ENCODE results near the gene PUSL1. TPM values are rescaled to one million over a fixed set of nuclear protein-coding genes. Genes with fewer than 3 reads are reported as not detected.

PUSL1 gene
- total RNA-seq, 1 experiment from 2014 or later = 15.5 TPM

Small RNAs within 50 kb of the gene (small RNA-seq; reads per million reads assigned to genes)
- gene MIR6726 = 0 reads per million in 2 experiments

Other genes starting within 250 kb of the PUSL1 start
- gene RNF223, start 234.3 kb upstream of the PUSL1 start, total RNA-seq (2014; rRNA removed; shearing (Covaris generic)) = not detected in 2 replicates
- 9.4 and 10.0 TPM in 2 replicates for gene C1orf159, start 192.5 kb upstream of the PUSL1 start, total RNA-seq (2014; rRNA removed; shearing (Covaris generic))
- gene TTLL10, start 134.7 kb upstream of the PUSL1 start, total RNA-seq (2014; rRNA removed; shearing (Covaris generic)) = not detected in 2 replicates
- not detected in 2 replicates for gene TNFRSF18, start 102.0 kb upstream of the PUSL1 start, total RNA-seq (2014; rRNA removed; shearing (Covaris generic))
- gene TNFRSF4, start 94.4 kb upstream of the PUSL1 start, total RNA-seq (2014; rRNA removed; shearing (Covaris generic)) = not detected in 2 replicates
- gene SDF4, start 76.6 kb upstream of the PUSL1 start, total RNA-seq (2014; rRNA removed; shearing (Covaris generic)) = 94.2 and 97.3 TPM in 2 replicates
- 25.9 and 29.0 TPM in 2 replicates for gene B3GALT6, start 76.4 kb upstream of the PUSL1 start, total RNA-seq (2014; rRNA removed; shearing (Covaris generic))
- gene C1QTNF12, start 61.9 kb upstream of the PUSL1 start, total RNA-seq (2014; rRNA removed; shearing (Covaris generic)) = not detected in 2 replicates
- gene UBE2J2, start 34.7 kb upstream of the PUSL1 start, total RNA-seq (2014; rRNA removed; shearing (Covaris generic)) = 37.8 and 41.9 TPM in 2 replicates
- 0.71 and 1.3 TPM in 2 replicates for gene SCNN1D, start 28.2 kb upstream of the PUSL1 start, total RNA-seq (2014; rRNA removed; shearing (Covaris generic))
- gene ACAP3, start 667 bp upstream of the PUSL1 start, total RNA-seq (2014; rRNA removed; shearing (Covaris generic)) = 14.2 and 14.5 TPM in 2 replicates
- 60.1 and 63.5 TPM in 2 replicates for gene INTS11, start 16.1 kb downstream of the PUSL1 start, total RNA-seq (2014; rRNA removed; shearing (Covaris generic))
- gene CPTP, start 16.2 kb downstream of the PUSL1 start, total RNA-seq (2014; rRNA removed; shearing (Covaris generic)) = 19.6 and 22.2 TPM in 2 replicates
- not detected in 2 replicates for gene TAS1R3, start 22.7 kb downstream of the PUSL1 start, total RNA-seq (2014; rRNA removed; shearing (Covaris generic))
- 41.4 and 42.8 TPM in 2 replicates for gene DVL1, start 40.8 kb downstream of the PUSL1 start, total RNA-seq (2014; rRNA removed; shearing (Covaris generic))
- gene MXRA8, start 50.0 kb downstream of the PUSL1 start, total RNA-seq (2014; rRNA removed; shearing (Covaris generic)) = 0.08 TPM in 1 of 2 replicates, not detected in the other
- 136 and 146 TPM in 2 replicates for gene AURKAIP1, start 66.6 kb downstream of the PUSL1 start, total RNA-seq (2014; rRNA removed; shearing (Covaris generic))
- 67.7 and 78.7 TPM in 2 replicates for gene CCNL2, start 90.7 kb downstream of the PUSL1 start, total RNA-seq (2014; rRNA removed; shearing (Covaris generic))
- gene MRPL20, start 98.7 kb downstream of the PUSL1 start, total RNA-seq (2014; rRNA removed; shearing (Covaris generic)) = 112 and 124 TPM in 2 replicates
- not detected in 2 replicates for gene ANKRD65, start 112.7 kb downstream of the PUSL1 start, total RNA-seq (2014; rRNA removed; shearing (Covaris generic))
- gene VWA1, start 127.1 kb downstream of the PUSL1 start, total RNA-seq (2014; rRNA removed; shearing (Covaris generic)) = 11.7 and 15.3 TPM in 2 replicates
- 0.05 TPM in 1 of 2 replicates, not detected in the other for gene ATAD3C, start 141.1 kb downstream of the PUSL1 start, total RNA-seq (2014; rRNA removed; shearing (Covaris generic))
- gene ATAD3B, start 163.2 kb downstream of the PUSL1 start, total RNA-seq (2014; rRNA removed; shearing (Covaris generic)) = 31.3 and 36.3 TPM in 2 replicates
- 32.1 and 36.5 TPM in 2 replicates for gene ATAD3A, start 203.6 kb downstream of the PUSL1 start, total RNA-seq (2014; rRNA removed; shearing (Covaris generic))
- gene TMEM240, start 232.0 kb downstream of the PUSL1 start, total RNA-seq (2014; rRNA removed; shearing (Covaris generic)) = 0.29 TPM in 1 of 2 replicates, not detected in the other